Loucy (cell line): Measurements from ENCODE around the gene SNX13.

ENCODE experiments used
- H2AFZ ChIP-seq: fragments of 200-600 bp; sonication (generic); 2 replicates; pipeline ENCODE4 v1.6.0; 2016; ENCODE audit warnings: antibody characterized with exemption, mild to moderate bottlenecking, low read length, moderate library complexity
- H3F3A ChIP-seq: fragments of 200-600 bp; 2 replicates; pipeline ENCODE4 v1.6.0; 2016; ENCODE audit warnings: antibody characterized with exemption, low read depth, mild to moderate bottlenecking
- H3K27me3 ChIP-seq: fragments of 200-600 bp; sonication (generic); 2 replicates; pipeline ENCODE4 v1.6.1; 2014; ENCODE audit warnings: low read length, mild to moderate bottlenecking; ENCODE audit not compliant: insufficient read depth, poor library complexity, severe bottlenecking
- H3K36me3 ChIP-seq: fragments of 200-600 bp; sonication (generic); 2 replicates; pipeline ENCODE4 v1.6.1; 2016; ENCODE audit warnings: low read length; ENCODE audit not compliant: insufficient read depth
- H3K4me1 ChIP-seq: fragments of 200-600 bp; sonication (generic); 2 replicates; pipeline ENCODE4 v1.5.1; 2014; ENCODE audit warnings: low read length, mild to moderate bottlenecking; ENCODE audit not compliant: insufficient read depth, poor library complexity, severe bottlenecking
- H3K4me2 ChIP-seq: fragments of 200-600 bp; sonication (generic); 2 replicates; pipeline ENCODE4 v1.6.0; 2014; ENCODE audit warnings: antibody characterized with exemption, low read length, low read depth, mild to moderate bottlenecking; ENCODE audit not compliant: poor library complexity, severe bottlenecking
- H3K4me3 ChIP-seq: fragments of 200-600 bp; sonication (generic); 2 replicates; pipeline ENCODE4 v1.5.1; 2014; ENCODE audit warnings: low read length, mild to moderate bottlenecking, mixed read lengths; ENCODE audit not compliant: poor library complexity, severe bottlenecking
- H3K79me2 ChIP-seq: fragments of 200-600 bp; sonication (generic); 2 replicates; pipeline ENCODE4 v1.6.1; 2014; ENCODE audit warnings: low read length; ENCODE audit not compliant: insufficient read depth
- H3K9ac ChIP-seq: fragments of 200-600 bp; sonication (generic); 2 replicates; pipeline ENCODE4 v1.6.0; 2014; ENCODE audit warnings: mild to moderate bottlenecking, low read depth, low read length, moderate library complexity; ENCODE audit not compliant: poor library complexity, severe bottlenecking
- H3K9me2 ChIP-seq: fragments of 200-600 bp; sonication (generic); replicated peaks from 2 replicates; pipeline ENCODE4 v1.6.1; 2016; ENCODE audit warnings: low read depth, low read length, mixed read lengths
- H3K9me3 ChIP-seq: fragments of 200-600 bp; sonication (generic); 2 replicates; pipeline ENCODE4 v1.6.1; 2014; ENCODE audit warnings: mild to moderate bottlenecking, antibody characterized with exemption, low read length, low read depth; ENCODE audit not compliant: insufficient read depth
- H4K20me1 ChIP-seq: fragments of 200-600 bp; sonication (generic); 2 replicates; pipeline ENCODE4 v1.6.0; 2014; ENCODE audit warnings: antibody characterized with exemption, low read length, mild to moderate bottlenecking; ENCODE audit not compliant: insufficient read depth, poor library complexity, severe bottlenecking
- CTCF ChIP-seq: fragments of 200-600 bp; sonication (generic); conservative IDR thresholded peaks from 2 replicates; pipeline ENCODE4 v1.5.1; 2014; ENCODE audit warnings: mild to moderate bottlenecking, antibody characterized with exemption, low read length
- EZH2phosphoT487 ChIP-seq: fragments of 200-600 bp; IDR thresholded peaks from 2 replicates; pipeline ENCODE4 v1.6.1; 2018; ENCODE audit warnings: antibody characterized with exemption, mild to moderate bottlenecking, moderate library complexity, borderline replicate concordance

The SNX13 gene

GRCh38 chr7:17770710-17771375 is 169.5 kb downstream of the SNX13 start:
- no peak overlapping the region for H2AFZ ChIP-seq
- no peaks in the 10 kb centered on the region for H3K36me3 ChIP-seq
- H3F3A ChIP-seq: no peaks in the 10 kb centered on the region
- H3K9me2 ChIP-seq: no peaks in the 10 kb centered on the region
- H4K20me1 ChIP-seq: no peaks in the 10 kb centered on the region
- no peak for TF ChIP-seq CTCF
- TF ChIP-seq EZH2phosphoT487: no peak
- no peak overlapping the region for H3K9ac ChIP-seq
- no peak overlapping the region for H3K4me2 ChIP-seq
- H3K4me3 ChIP-seq: no peak overlapping the region
- H3K27me3 ChIP-seq: no peaks in the 10 kb centered on the region
- H3K9me3 ChIP-seq: no peaks in the 10 kb centered on the region
- H3K4me1 ChIP-seq: peaks cover 10% of the 10 kb centered on the region
- no peaks in the 10 kb centered on the region for H3K79me2 ChIP-seq

GRCh38 chr7:17769918-17770317 is 170.4 kb downstream of the SNX13 start:
- H3F3A ChIP-seq: no peaks in the 10 kb centered on the region
- H3K36me3 ChIP-seq: no peaks in the 10 kb centered on the region
- no peaks in the 10 kb centered on the region for H4K20me1 ChIP-seq
- H3K9me2 ChIP-seq: no peaks in the 10 kb centered on the region
- H3K79me2 ChIP-seq: no peaks in the 10 kb centered on the region
- no peaks in the 10 kb centered on the region for H3K9me3 ChIP-seq
- no peaks in the 10 kb centered on the region for H3K27me3 ChIP-seq
- peaks cover 10% of the 10 kb centered on the region for H3K4me1 ChIP-seq
- H3K9ac ChIP-seq: no peak overlapping the region
- no peak overlapping the region for H2AFZ ChIP-seq
- H3K4me3 ChIP-seq: no peak overlapping the region
- H3K4me2 ChIP-seq: no peak overlapping the region
- no peak for TF ChIP-seq EZH2phosphoT487
- TF ChIP-seq CTCF: peak; percentile 92

GRCh38 chr7:17758008-17758407 is 182.3 kb downstream of the SNX13 start:
- H4K20me1 ChIP-seq: no peaks in the 10 kb centered on the region
- H3K36me3 ChIP-seq: no peaks in the 10 kb centered on the region
- no peak overlapping the region for H2AFZ ChIP-seq
- no peak overlapping the region for H3K9ac ChIP-seq
- H3K4me2 ChIP-seq: no peak overlapping the region
- H3K9me2 ChIP-seq: no peaks in the 10 kb centered on the region
- no peak overlapping the region for H3K4me3 ChIP-seq
- no peak for TF ChIP-seq CTCF
- TF ChIP-seq EZH2phosphoT487: no peak
- H3K79me2 ChIP-seq: no peaks in the 10 kb centered on the region
- no peaks in the 10 kb centered on the region for H3K4me1 ChIP-seq
- no peaks in the 10 kb centered on the region for H3K9me3 ChIP-seq
- H3F3A ChIP-seq: no peaks in the 10 kb centered on the region
- H3K27me3 ChIP-seq: no peaks in the 10 kb centered on the region
